Type B pancreatic cell (in vitro differentiated cells): ENCODE results near the gene SCARB1. TPM values are rescaled to one million over a fixed set of nuclear protein-coding genes. Genes with fewer than 3 reads are reported as not detected.

Source experiments
- DNase-seq: peaks from one replicate; pipeline ENCODE4 v3.0.0; 2021; ENCODE audit warnings: mixed read lengths; ENCODE audit not compliant: unreplicated experiment; ENCODE audit errors: extremely low spot score
- H3K27ac Mint-ChIP-seq: 2 replicates; pipeline ENCODE4 v1.8.0; 2021; ENCODE audit warnings: mild to moderate bottlenecking, mixed read lengths
- H3K27me3 Mint-ChIP-seq: 2 replicates; pipeline ENCODE4 v1.8.0; 2021; ENCODE audit warnings: mixed read lengths
- H3K36me3 Mint-ChIP-seq: 2 replicates; pipeline ENCODE4 v1.8.0; 2021; ENCODE audit warnings: mixed read lengths
- H3K4me1 Mint-ChIP-seq: one replicate; pipeline ENCODE4 v1.8.0; 2021; ENCODE audit warnings: mixed read lengths; ENCODE audit not compliant: unreplicated experiment
- H3K4me3 Mint-ChIP-seq: 2 replicates; pipeline ENCODE4 v1.8.0; 2021; ENCODE audit warnings: mild to moderate bottlenecking, mixed read lengths
- H3K9me3 Mint-ChIP-seq: 2 replicates; pipeline ENCODE4 v1.8.0; 2021; ENCODE audit warnings: mixed read lengths
- total RNA-seq: library from RNA; stranded (reverse); gene quantifications from 2 replicates; pipeline ENCODE4 v1.2.1, GENCODE V29; 2021; ENCODE audit warnings: low replicate concordance
- TF ChIP-seq, protein P1 (sequence below): fragments of 200-600 bp; sonication (generic); conservative IDR thresholded peaks from 2 replicates; pipeline ENCODE4 v1.5.0; 2021; ENCODE audit warnings: antibody characterized with exemption, mild to moderate bottlenecking

The SCARB1 gene
- total RNA-seq, 1 donor from 2014 or later, result 23.4 TPM

DNA sequence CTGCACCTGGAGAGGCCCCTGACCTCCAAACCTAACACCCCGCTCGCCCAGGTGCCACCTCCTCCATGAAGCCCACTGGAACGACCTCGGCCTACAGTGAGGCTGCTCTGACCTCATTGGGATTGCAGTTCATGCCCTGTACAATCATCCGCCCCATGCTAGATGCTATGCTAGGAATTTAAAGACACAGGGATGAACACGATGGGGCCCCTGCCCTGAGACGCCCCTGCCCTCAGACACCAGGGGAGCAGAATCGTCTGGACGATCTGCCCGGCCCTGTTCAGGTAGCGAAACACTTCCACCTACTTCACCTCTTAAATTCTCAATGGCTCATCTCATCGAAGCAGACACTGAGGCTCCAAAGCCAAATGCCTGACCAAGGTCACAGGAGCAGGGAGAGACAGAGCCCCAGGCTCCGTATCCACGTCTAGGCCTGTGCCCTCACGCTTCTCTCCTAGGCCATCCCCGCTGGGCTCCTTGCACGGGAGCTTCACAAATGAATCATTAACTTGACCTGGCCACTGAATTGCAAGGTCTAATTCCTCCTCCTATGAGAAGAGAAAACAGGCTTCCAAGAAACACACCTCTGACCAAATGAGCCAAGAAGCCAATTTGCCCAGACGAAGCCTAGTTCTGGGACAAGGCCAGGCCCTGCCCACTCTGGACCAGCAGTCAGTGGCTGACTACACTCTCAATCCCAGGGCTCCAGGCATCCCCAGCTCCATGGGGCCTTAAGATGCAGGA is 35.2 kb downstream of the SCARB1 start:
- Mint-ChIP-seq H3K27me3 (no peaks in the 10 kb centered on the region), H3K4me1 (peaks cover 40% of the 10 kb centered on the region), H3K4me3 (peak overlapping the region; percentile 42), H3K9me3 (peaks cover 4% of the 10 kb centered on the region), H3K27ac (peak overlapping the region; percentile 74), H3K36me3 (no peaks in the 10 kb centered on the region)
- TF ChIP-seq, protein P1, sequence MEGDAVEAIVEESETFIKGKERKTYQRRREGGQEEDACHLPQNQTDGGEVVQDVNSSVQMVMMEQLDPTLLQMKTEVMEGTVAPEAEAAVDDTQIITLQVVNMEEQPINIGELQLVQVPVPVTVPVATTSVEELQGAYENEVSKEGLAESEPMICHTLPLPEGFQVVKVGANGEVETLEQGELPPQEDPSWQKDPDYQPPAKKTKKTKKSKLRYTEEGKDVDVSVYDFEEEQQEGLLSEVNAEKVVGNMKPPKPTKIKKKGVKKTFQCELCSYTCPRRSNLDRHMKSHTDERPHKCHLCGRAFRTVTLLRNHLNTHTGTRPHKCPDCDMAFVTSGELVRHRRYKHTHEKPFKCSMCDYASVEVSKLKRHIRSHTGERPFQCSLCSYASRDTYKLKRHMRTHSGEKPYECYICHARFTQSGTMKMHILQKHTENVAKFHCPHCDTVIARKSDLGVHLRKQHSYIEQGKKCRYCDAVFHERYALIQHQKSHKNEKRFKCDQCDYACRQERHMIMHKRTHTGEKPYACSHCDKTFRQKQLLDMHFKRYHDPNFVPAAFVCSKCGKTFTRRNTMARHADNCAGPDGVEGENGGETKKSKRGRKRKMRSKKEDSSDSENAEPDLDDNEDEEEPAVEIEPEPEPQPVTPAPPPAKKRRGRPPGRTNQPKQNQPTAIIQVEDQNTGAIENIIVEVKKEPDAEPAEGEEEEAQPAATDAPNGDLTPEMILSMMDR, result no peak
- DNase-seq, result no peak

DNA sequence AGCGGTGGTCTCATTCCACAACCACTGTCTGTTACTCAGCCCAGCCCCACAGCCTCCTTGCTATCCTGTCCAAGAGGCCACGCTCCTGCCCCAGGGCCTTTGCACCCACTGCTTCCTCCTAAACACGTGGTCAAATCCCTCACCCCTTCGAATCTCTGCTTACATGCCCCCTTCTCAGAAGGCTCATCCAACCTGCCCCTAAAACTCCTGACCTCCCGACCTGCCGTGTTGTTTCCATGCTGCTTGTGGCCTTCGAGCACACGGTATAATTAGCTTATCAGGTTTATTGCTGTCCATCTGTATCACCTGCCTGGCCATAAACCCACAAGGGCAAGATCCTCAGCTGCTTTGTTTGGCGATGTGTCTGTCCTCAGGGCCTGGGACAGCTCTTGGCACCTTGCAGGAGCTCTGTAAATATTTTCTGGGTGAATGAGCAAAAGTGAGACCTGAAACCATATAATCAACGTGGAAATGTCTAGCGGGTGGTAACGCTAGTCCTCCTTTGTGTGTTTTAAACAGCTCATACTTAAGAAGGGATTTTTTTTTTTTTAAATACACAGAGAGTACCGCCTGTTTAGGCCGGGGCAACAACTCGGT is 36.0 kb downstream of the SCARB1 start:
- Mint-ChIP-seq H3K36me3 (no peaks in the 10 kb centered on the region), H3K27ac (peak overlapping the region; percentile 74), H3K4me1 (peaks cover 33% of the 10 kb centered on the region), H3K4me3 (no peak overlapping the region), H3K9me3 (peaks cover 4% of the 10 kb centered on the region), H3K27me3 (no peaks in the 10 kb centered on the region)
- TF ChIP-seq, protein P1, result no peak
- no peak for DNase-seq

DNA sequence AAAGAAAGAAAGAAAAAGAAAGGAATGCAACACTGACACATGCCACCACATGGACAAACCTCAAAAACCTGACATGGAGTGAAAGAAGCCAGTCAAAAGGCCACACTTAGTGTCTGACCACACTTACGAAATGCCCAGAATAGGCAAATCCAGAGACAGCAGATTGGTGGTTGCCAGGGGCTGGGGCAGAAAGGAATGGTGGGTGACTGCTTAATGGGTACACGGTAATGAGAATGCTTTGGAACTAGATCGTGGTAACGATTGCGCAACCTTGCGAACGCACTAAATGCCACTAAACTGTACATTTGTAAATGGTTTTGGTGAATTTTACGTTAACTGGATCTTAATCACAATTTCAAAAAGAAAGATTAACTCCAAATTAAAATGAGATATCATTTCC is 39.5 kb downstream of the SCARB1 start:
- Mint-ChIP-seq H3K9me3 (no peaks in the 10 kb centered on the region), H3K27ac (no peak overlapping the region), H3K36me3 (no peaks in the 10 kb centered on the region), H3K27me3 (no peaks in the 10 kb centered on the region), H3K4me3 (no peak overlapping the region), H3K4me1 (peaks cover 22% of the 10 kb centered on the region)
- DNase-seq, result no peak
- TF ChIP-seq, protein P1, result no peak

DNA sequence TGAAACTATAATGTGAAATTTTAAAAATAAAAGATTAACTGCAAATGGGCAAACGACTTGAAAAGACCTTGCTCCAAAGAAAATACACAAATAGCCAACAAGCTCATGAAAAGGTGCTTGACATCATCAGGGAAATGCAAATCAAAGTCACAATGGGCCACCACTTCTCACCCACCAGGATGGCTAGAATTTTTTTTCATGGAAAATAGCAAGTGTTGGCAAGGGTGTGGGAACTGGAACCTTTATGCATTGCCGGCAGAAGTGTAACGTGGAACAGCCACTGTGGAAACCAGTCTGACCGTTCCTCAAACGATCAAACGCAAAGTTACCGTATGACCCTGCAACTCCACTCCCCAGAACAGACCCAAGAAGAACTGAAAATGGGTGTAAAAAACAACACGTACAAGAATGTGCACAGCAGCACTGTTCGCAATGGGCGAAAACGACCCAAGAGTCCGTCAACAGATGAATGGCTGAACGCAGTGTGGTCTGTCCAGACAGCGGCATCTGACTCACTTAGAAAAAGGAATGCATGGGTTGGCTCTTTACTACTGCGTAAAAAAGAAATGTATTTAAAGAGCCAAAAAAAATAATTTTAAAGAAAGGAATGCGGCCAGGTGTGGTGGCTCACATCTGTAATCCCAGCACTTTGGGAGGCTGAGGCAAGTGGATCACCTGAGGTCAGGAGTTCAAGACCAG is 40.2 kb downstream of the SCARB1 start:
- no peaks in the 10 kb centered on the region for H3K9me3 Mint-ChIP-seq
- H3K27me3 Mint-ChIP-seq, result no peaks in the 10 kb centered on the region
- no peak overlapping the region for H3K4me3 Mint-ChIP-seq
- TF ChIP-seq, protein P1, result no peak
- no peak overlapping the region for H3K27ac Mint-ChIP-seq
- H3K36me3 Mint-ChIP-seq, result no peaks in the 10 kb centered on the region
- no peak for DNase-seq
- peaks cover 14% of the 10 kb centered on the region for H3K4me1 Mint-ChIP-seq

DNA sequence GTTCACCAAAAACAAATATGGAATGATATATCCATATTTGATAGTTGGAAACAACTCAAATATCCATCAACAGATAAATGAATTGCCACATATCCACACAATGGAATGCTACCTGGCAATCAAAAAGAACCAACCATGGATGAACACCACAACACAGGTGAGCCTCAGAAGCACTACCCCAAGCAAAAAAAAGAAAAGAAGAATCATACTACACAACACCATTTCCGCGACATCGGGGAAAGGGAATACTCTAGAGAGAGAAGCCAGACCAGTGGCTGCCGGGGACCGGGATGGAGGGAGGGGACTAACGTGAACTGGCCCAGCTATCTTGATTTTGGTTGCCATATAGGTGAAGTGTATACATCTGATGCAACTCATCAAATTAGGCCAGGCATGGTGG is 41.4 kb downstream of the SCARB1 start:
- H3K4me3 Mint-ChIP-seq, result no peak overlapping the region
- no peaks in the 10 kb centered on the region for H3K9me3 Mint-ChIP-seq
- H3K36me3 Mint-ChIP-seq, result no peaks in the 10 kb centered on the region
- TF ChIP-seq, protein P1, result no peak
- no peak overlapping the region for H3K27ac Mint-ChIP-seq
- peaks cover 4% of the 10 kb centered on the region for H3K4me1 Mint-ChIP-seq
- no peaks in the 10 kb centered on the region for H3K27me3 Mint-ChIP-seq
- no peak for DNase-seq
